B cell (primary cell): ENCODE data around the gene TOR1AIP1. TPM values are rescaled to one million over a fixed set of nuclear protein-coding genes. Genes with fewer than 3 reads are reported as not detected.

Source experiments
- ATAC-seq: fragments of 200-7000 bp; cut with Tn5 transposase; one replicate; pipeline ENCODE4 v1.10.0; 2021; ENCODE audit warnings: low read depth, mild to moderate bottlenecking, moderate number of reproducible peaks, moderate library complexity
- CTCF ChIA-PET: fragments of 350-600 bp; sonication (Branson Sonifier 250); formaldehyde crosslinking; loops from one replicate; lab custom pipeline; 2021; ENCODE audit warnings: antibody characterized with exemption, inconsistent platforms; lab: Charles Lee
- POLR2A ChIA-PET: fragments of 350-600 bp; sonication (Branson Sonifier 250); formaldehyde crosslinking; loops from one replicate; lab custom pipeline; 2021; ENCODE audit warnings: antibody characterized with exemption; lab: Charles Lee
- DNase-seq: peaks from one replicate; pipeline ENCODE4 v3.0.0; 2013
- H2AFZ ChIP-seq: 2 replicates; pipeline ENCODE4 v1.6.1; 2012; ENCODE audit warnings: mild to moderate bottlenecking, low read depth, low read length; ENCODE audit not compliant: insufficient read depth, poor library complexity, severe bottlenecking
- H3K27ac ChIP-seq, 2 donors: 1 replicate in 1 of 2; 2 replicates in 1 of 2; pipeline ENCODE4 v1.5.1; 2012 to 2013; ENCODE audit warnings: low read length in 2 of 2, mild to moderate bottlenecking in 2 of 2, moderate library complexity in 1 of 2
- H3K27me3 ChIP-seq, 4 experiments: fragments of 200-600 bp in 1 of 4; sonication (generic) in 1 of 4; replicated peaks in 1 of 4; 1 replicate in 2 of 4; 2 replicates in 2 of 4; pipeline versions ENCODE4 v1.6.1 to v1.7.0; 2013 to 2016; ENCODE audit warnings: low read length in 3 of 4, mild to moderate bottlenecking in 2 of 4, mixed read lengths in 1 of 4, moderate library complexity in 1 of 4; ENCODE audit not compliant: insufficient read depth in 4 of 4, control insufficient read depth in 3 of 4; ENCODE audit errors: control extremely low read depth in 1 of 4
- H3K36me3 ChIP-seq, 2 experiments: replicated peaks in 1 of 2; 1 replicate in 1 of 2; 2 replicates in 1 of 2; pipeline versions ENCODE4 v1.6.1 to v1.7.1; 2013; ENCODE audit warnings: low read length in 1 of 2; ENCODE audit not compliant: insufficient read depth in 2 of 2, control insufficient read depth in 1 of 2; ENCODE audit errors: control extremely low read depth in 1 of 2, extremely low read depth in 1 of 2
- H3K4me1 ChIP-seq, 2 donors: fragments of 200-600 bp in 1 of 2; sonication (generic) in 1 of 2; 1 replicate in 1 of 2; 2 replicates in 1 of 2; pipeline versions ENCODE4 v1.5.1 to v1.6.1; 2013 to 2017; ENCODE audit warnings: low read length in 2 of 2; ENCODE audit not compliant: control insufficient read depth in 2 of 2, insufficient read depth in 2 of 2
- H3K4me2 ChIP-seq: replicated peaks from 2 replicates; pipeline ENCODE3; 2012; ENCODE audit warnings: mild to moderate bottlenecking, low read depth, low read length; ENCODE audit not compliant: poor library complexity, severe bottlenecking
- H3K4me3 ChIP-seq, 5 experiments: fragments of 200-600 bp in 1 of 5; sonication (generic) in 1 of 5; 1 replicate in 3 of 5; 2 replicates in 2 of 5; pipeline versions ENCODE4 v1.5.1 to v1.7.0; 2011 to 2016; ENCODE audit warnings: low read length in 4 of 5, mild to moderate bottlenecking in 4 of 5, low read depth in 2 of 5, control low read depth in 1 of 5, moderate library complexity in 1 of 5; ENCODE audit not compliant: insufficient read depth in 1 of 5; ENCODE audit errors: control extremely low read depth in 1 of 5, extremely low read depth in 1 of 5
- H3K79me2 ChIP-seq: fragments of 200-600 bp; sonication (generic); one replicate; pipeline ENCODE4 v1.6.0; 2016; ENCODE audit warnings: low read length; ENCODE audit not compliant: control insufficient read depth, insufficient read depth
- H3K9ac ChIP-seq: fragments of 200-600 bp; sonication (generic); 2 replicates; pipeline ENCODE4 v1.6.1; 2017; ENCODE audit warnings: mild to moderate bottlenecking, low read length, moderate library complexity
- H3K9me3 ChIP-seq, 3 donors: one replicate each; pipeline versions ENCODE4 v1.6.1 to v1.7.1; 2013; ENCODE audit warnings: low read length in 2 of 3; ENCODE audit not compliant: control insufficient read depth in 2 of 3, insufficient read depth in 1 of 3; ENCODE audit errors: control extremely low read depth in 1 of 3
- H4K20me1 ChIP-seq: 2 replicates; pipeline ENCODE4 v1.6.0; 2012; ENCODE audit warnings: mild to moderate bottlenecking, low read length; ENCODE audit not compliant: insufficient read depth, control insufficient read depth, poor library complexity, severe bottlenecking
- H3K27ac Mint-ChIP-seq: one replicate; pipeline ENCODE4 v1.8.0; 2021; ENCODE audit warnings: mixed read lengths
- H3K27me3 Mint-ChIP-seq: one replicate; pipeline ENCODE4 v1.8.0; 2021; ENCODE audit warnings: mixed read lengths
- H3K4me1 Mint-ChIP-seq: one replicate; pipeline ENCODE4 v1.8.0; 2021; ENCODE audit warnings: mixed read lengths
- H3K4me3 Mint-ChIP-seq: one replicate; pipeline ENCODE4 v1.8.0; 2021; ENCODE audit warnings: mixed read lengths
- H3K9me3 Mint-ChIP-seq: one replicate; pipeline ENCODE4 v1.8.0; 2022; ENCODE audit warnings: mixed read lengths; ENCODE audit not compliant: insufficient read depth
- EZH2 ChIP-seq: IDR thresholded peaks from 2 replicates; pipeline ENCODE4 v1.6.1; 2012; ENCODE audit warnings: borderline replicate concordance, low read depth, mild to moderate bottlenecking, moderate library complexity, low read length; ENCODE audit not compliant: insufficient read depth, poor library complexity, severe bottlenecking
- WGBS: methylation state at CpG from one replicate; pipeline ENCODE4 v1.1.5; 2013; ENCODE audit warnings: missing lambda C conversion rate; ENCODE audit not compliant: insufficient coverage; 5-methylcytosine and 5-hydroxymethylcytosine counted together
- intact Hi-C: fragments of 100-400 bp; cut with micrococcal nuclease; formaldehyde crosslinking; loops from one replicate; pipeline ENCODE4 v1.10.0; 2022
- polyA plus RNA-seq: library from polyadenylated mRNA; depleted of rRNA; stranded (reverse); fragments of >200 nt; gene quantifications from 2 replicates; pipeline ENCODE4 v1.2.3, GENCODE V29; 2012
- total RNA-seq, 2 donors: library from RNA; stranded (reverse); fragments of 120-200 nt in 1 of 2; gene quantifications; 1 replicate in 1 of 2; 2 replicates in 1 of 2; pipeline versions ENCODE4 v1.2.3 to v1.2.4, GENCODE V29; 2013 to 2022
- TF ChIP-seq, protein P1 (sequence below): fragments of 200-600 bp; IDR thresholded peaks from one replicate; pipeline ENCODE4 v1.8.0; 2022; ENCODE audit warnings: antibody characterized with exemption, mild to moderate bottlenecking

TOR1AIP1 gene
- total and polyA plus RNA-seq, 2 donors (not counting 1 experiment from before 2014, with no cell fraction given): 43.3 to 98.1 TPM

DNA sequence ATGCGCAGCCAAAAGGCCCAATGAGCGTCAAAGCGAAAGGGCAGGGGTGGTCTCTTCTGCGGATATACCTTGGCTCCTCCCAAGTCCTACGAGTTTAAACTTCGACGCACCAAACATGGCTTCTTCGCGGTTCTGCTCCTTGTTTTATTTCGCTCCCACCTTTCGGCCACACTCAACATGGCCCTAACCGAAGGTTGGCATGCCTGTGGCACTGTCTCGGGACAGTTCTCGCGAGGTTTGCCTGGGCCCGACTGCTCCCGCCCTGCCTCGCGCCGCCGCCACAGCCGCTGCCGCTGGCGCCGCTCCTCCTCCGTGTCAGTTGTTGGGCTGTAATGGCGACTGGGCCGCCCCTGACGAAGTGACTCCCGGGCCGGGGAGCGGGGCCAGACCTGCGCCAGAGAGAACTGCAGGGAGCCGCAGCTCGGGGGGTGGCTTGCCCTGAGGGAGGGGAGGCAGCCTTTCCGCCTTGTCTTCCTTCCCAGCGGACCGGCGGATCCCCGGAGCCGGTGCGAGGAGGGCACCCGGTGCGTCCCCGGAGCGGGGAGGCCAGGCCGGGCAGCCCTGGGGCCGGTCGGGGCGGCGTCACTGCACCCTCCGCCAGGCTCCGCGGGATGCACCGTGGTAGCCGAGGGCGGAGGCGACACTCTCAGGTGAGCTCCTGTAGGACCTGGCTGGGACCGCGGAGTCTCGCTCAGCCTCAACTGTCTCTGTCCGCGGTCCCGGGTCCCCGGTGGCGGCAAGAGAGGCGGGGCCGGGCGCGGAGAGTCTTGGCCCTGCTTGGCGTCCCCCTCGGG is 72.6 kb downstream of the TOR1AIP1 start, which contains the start of gene CEP350:
TSS of gene CEP350 (plus strand) at position 318 of the 794 bp plus-strand sequence. CDS start 31,372 bp downstream, outside the sequence.
- ATAC-seq (peak; percentile 90), DNase-seq (peak; percentile 99)
- Histone ChIP-seq H3K9ac (peak within 1 kb of the TSS; percentile 97), H2AFZ (peak within 1 kb of the TSS; percentile 84), H3K9me3 (no peaks in the 10 kb centered on the region), H3K4me3 (peak within 1 kb of the TSS; percentile 49 to 96 (median 92)), H3K27ac (peak within 1 kb of the TSS; percentile 76 to 96), H4K20me1 (peaks cover 19% of the 10 kb centered on the region), H3K4me2 (peak within 1 kb of the TSS; percentile 84), H3K4me1 (peaks cover 42 to 46% of the 10 kb centered on the region in 2 donors), H3K36me3 (no peaks in the 10 kb centered on the region), H3K27me3 (no peaks in the 10 kb centered on the region), H3K79me2 (peaks cover 56% of the 10 kb centered on the region)
- Mint-ChIP-seq H3K4me1 (peaks cover 47% of the 10 kb centered on the region), H3K4me3 (peak within 1 kb of the TSS; percentile 87), H3K27ac (peak within 1 kb of the TSS; percentile 93), H3K9me3 (no peaks in the 10 kb centered on the region), H3K27me3 (no peaks in the 10 kb centered on the region)
- ChIA-PET POLR2A (interaction anchor here (0.6 to 4.3 kb wide), 3 partner anchors 67 to 74 kb away, joined by 3 to 31 read pairs (median 5); partner anchors contain the start of gene TOR1AIP1), CTCF (interaction anchor here (0.6 to 4.8 kb wide), 5 partner anchors 67 to 224 kb away, joined by 3 to 25 read pairs (median 5); partner anchors contain the start of gene TOR1AIP1)
- under 1% methylated on average over 72 of the region's 72 CpGs for WGBS
- TF ChIP-seq EZH2: no peak
- TF ChIP-seq, protein P1, sequence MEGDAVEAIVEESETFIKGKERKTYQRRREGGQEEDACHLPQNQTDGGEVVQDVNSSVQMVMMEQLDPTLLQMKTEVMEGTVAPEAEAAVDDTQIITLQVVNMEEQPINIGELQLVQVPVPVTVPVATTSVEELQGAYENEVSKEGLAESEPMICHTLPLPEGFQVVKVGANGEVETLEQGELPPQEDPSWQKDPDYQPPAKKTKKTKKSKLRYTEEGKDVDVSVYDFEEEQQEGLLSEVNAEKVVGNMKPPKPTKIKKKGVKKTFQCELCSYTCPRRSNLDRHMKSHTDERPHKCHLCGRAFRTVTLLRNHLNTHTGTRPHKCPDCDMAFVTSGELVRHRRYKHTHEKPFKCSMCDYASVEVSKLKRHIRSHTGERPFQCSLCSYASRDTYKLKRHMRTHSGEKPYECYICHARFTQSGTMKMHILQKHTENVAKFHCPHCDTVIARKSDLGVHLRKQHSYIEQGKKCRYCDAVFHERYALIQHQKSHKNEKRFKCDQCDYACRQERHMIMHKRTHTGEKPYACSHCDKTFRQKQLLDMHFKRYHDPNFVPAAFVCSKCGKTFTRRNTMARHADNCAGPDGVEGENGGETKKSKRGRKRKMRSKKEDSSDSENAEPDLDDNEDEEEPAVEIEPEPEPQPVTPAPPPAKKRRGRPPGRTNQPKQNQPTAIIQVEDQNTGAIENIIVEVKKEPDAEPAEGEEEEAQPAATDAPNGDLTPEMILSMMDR: no peak
- intact Hi-C loops: loop anchor here (1.0 to 10.0 kb wide), 7 partner anchors 72 to 1150 kb away; partner anchors contain the start of genes ACBD6, FAM20B, QSOX1 and TOR1AIP1
